GM23338 (cell line): Measurements from ENCODE around the gene RHOF. TPM values are rescaled to one million over a fixed set of nuclear protein-coding genes. Genes with fewer than 3 reads are reported as not detected.

ENCODE experiments used
- ATAC-seq: fragments of 200-7000 bp; cut with Tn5 transposase; 3 replicates; pipeline ENCODE4 v1.9.1; 2020
- DNase-seq: peaks from one replicate; pipeline ENCODE4 v3.0.0-alpha.2; 2015; ENCODE audit warnings: low spot score
- H2AFZ ChIP-seq: fragments of 200-600 bp; sonication (generic); 2 replicates; pipeline ENCODE4 v1.8.0; 2016; ENCODE audit warnings: antibody characterized with exemption, mild to moderate bottlenecking, moderate library complexity
- H3F3A ChIP-seq: fragments of 200-600 bp; sonication (generic); replicated peaks from 2 replicates; pipeline ENCODE4 v1.8.0; 2017; ENCODE audit warnings: antibody characterized with exemption, mixed run types, low read depth
- H3K27ac ChIP-seq: fragments of 200-600 bp; sonication (generic); 2 replicates; pipeline ENCODE4 v1.6.1; 2016; ENCODE audit warnings: low read depth
- H3K27me3 ChIP-seq: fragments of 200-600 bp; sonication (generic); 2 replicates; pipeline ENCODE4 v1.8.0; 2016; ENCODE audit warnings: mild to moderate bottlenecking, mixed run types, moderate library complexity; ENCODE audit not compliant: insufficient read depth
- H3K36me3 ChIP-seq: fragments of 200-600 bp; sonication (generic); 2 replicates; pipeline ENCODE4 v1.8.0; 2016; ENCODE audit warnings: mild to moderate bottlenecking; ENCODE audit not compliant: insufficient read depth
- H3K4me1 ChIP-seq: fragments of 200-600 bp; sonication (generic); 2 replicates; pipeline ENCODE4 v1.8.0; 2016; ENCODE audit warnings: mild to moderate bottlenecking, moderate library complexity; ENCODE audit not compliant: insufficient read depth
- H3K4me2 ChIP-seq: fragments of 200-600 bp; sonication (generic); 2 replicates; pipeline ENCODE4 v1.7.1; 2017; ENCODE audit warnings: mixed run types
- H3K4me3 ChIP-seq: fragments of 200-600 bp; sonication (generic); 2 replicates; pipeline ENCODE4 v1.6.1; 2016; ENCODE audit warnings: mixed run types
- H3K79me2 ChIP-seq: fragments of 200-600 bp; sonication (generic); replicated peaks from 2 replicates; pipeline ENCODE4 v1.8.0; 2017; ENCODE audit warnings: mild to moderate bottlenecking; ENCODE audit not compliant: insufficient read depth
- H3K9me2 ChIP-seq: fragments of 200-600 bp; sonication (generic); 2 replicates; pipeline ENCODE4 v1.8.0; 2017; ENCODE audit not compliant: insufficient read depth
- H4K20me1 ChIP-seq: fragments of 200-600 bp; sonication (generic); replicated peaks from 2 replicates; pipeline ENCODE4 v1.8.0; 2017; ENCODE audit warnings: mild to moderate bottlenecking; ENCODE audit not compliant: insufficient read depth
- H3K27ac Mint-ChIP-seq: 2 replicates; pipeline ENCODE4 v1.8.0; 2020; ENCODE audit warnings: inconsistent platforms, mild to moderate bottlenecking, moderate library complexity, mixed read lengths
- H3K27me3 Mint-ChIP-seq: 3 replicates; pipeline ENCODE4 v1.8.0; 2022; ENCODE audit warnings: low read depth, mild to moderate bottlenecking, moderate library complexity, mixed read lengths, inconsistent platforms; ENCODE audit not compliant: insufficient read depth, poor library complexity
- H3K36me3 Mint-ChIP-seq: 3 replicates; pipeline ENCODE4 v1.8.0; 2021; ENCODE audit warnings: low read depth, mild to moderate bottlenecking, inconsistent platforms, moderate library complexity, mixed read lengths
- H3K4me1 Mint-ChIP-seq: 3 replicates; pipeline ENCODE4 v1.8.0; 2020; ENCODE audit warnings: mild to moderate bottlenecking, inconsistent platforms, mixed read lengths
- H3K4me3 Mint-ChIP-seq: 3 replicates; pipeline ENCODE4 v1.8.0; 2021; ENCODE audit warnings: moderate library complexity, mild to moderate bottlenecking, inconsistent platforms, mixed read lengths
- H3K9me3 Mint-ChIP-seq: 3 replicates; pipeline ENCODE4 v1.8.0; 2020; ENCODE audit warnings: moderate library complexity, mild to moderate bottlenecking, inconsistent platforms, mixed read lengths
- CREB1 ChIP-seq: fragments of 250-450 bp; sonication (Bioruptor Pico); IDR thresholded peaks from 2 replicates; pipeline ENCODE4 v1.5.0; 2020; ENCODE audit warnings: low read depth, mild to moderate bottlenecking, moderate library complexity
- CTCF ChIP-seq, 2 experiments: fragments of 200-600 bp in 1 of 2; sonication (generic) in 1 of 2; conservative IDR thresholded peaks; 2 replicates each; pipeline versions ENCODE4 v1.5.1 to v1.6.1; 2016 to 2017; ENCODE audit warnings: antibody characterized with exemption in 2 of 2, low read depth in 2 of 2, mild to moderate bottlenecking in 2 of 2, moderate library complexity in 1 of 2
- ETS1 ChIP-seq: IDR thresholded peaks from 2 replicates; pipeline ENCODE4 v1.6.1; 2016; ENCODE audit warnings: antibody characterized with exemption
- EZH2 ChIP-seq: fragments of 200-600 bp; sonication (generic); IDR thresholded peaks from one replicate; pipeline ENCODE4 v1.8.0; 2017; ENCODE audit warnings: antibody characterized with exemption, mild to moderate bottlenecking, low read depth; ENCODE audit not compliant: unreplicated experiment
- EZH2phosphoT487 ChIP-seq: fragments of 200-600 bp; sonication (generic); IDR thresholded peaks from one replicate; pipeline ENCODE4 v1.8.1; 2018; ENCODE audit warnings: antibody characterized with exemption; ENCODE audit not compliant: unreplicated experiment
- JUNB ChIP-seq: IDR thresholded peaks from one replicate; pipeline ENCODE4 v1.6.1; 2016; ENCODE audit warnings: antibody characterized with exemption; ENCODE audit not compliant: unreplicated experiment
- NANOG ChIP-seq: IDR thresholded peaks from 2 replicates; pipeline ENCODE4 v1.6.1; 2016; ENCODE audit warnings: antibody characterized with exemption, borderline replicate concordance
- POLR2AphosphoS5 ChIP-seq: IDR thresholded peaks from 2 replicates; pipeline ENCODE4 v1.6.1; 2016; ENCODE audit warnings: antibody characterized with exemption, low read depth
- REST ChIP-seq: IDR thresholded peaks from one replicate; pipeline ENCODE4 v1.6.1; 2018; ENCODE audit warnings: antibody characterized with exemption; ENCODE audit not compliant: unreplicated experiment
- STAT1 ChIP-seq: IDR thresholded peaks from one replicate; pipeline ENCODE4 v1.6.1; 2016; ENCODE audit warnings: antibody characterized with exemption; ENCODE audit not compliant: unreplicated experiment
- ZNF114 ChIP-seq: fragments of 250-450 bp; sonication (Bioruptor Pico); IDR thresholded peaks from 2 replicates; pipeline ENCODE4 v1.5.0; 2020; ENCODE audit warnings: mild to moderate bottlenecking, moderate library complexity
- ZNF331 ChIP-seq: fragments of 250-450 bp; sonication (Bioruptor Pico); IDR thresholded peaks from 2 replicates; pipeline ENCODE4 v1.5.0; 2020; ENCODE audit warnings: low read depth, mild to moderate bottlenecking, moderate library complexity
- ZNF462 ChIP-seq: fragments of 250-450 bp; sonication (Bioruptor Pico); IDR thresholded peaks from 2 replicates; pipeline ENCODE4 v1.5.0; 2020; ENCODE audit warnings: mild to moderate bottlenecking, moderate library complexity
- polyA plus RNA-seq: library from polyadenylated mRNA; unstranded; fragments of >200 nt; fragmentation: Nextera tagmentation; extraction: Ambion mirVana; gene quantifications from 2 replicates; pipeline ENCODE4 v1.2.1, GENCODE V29; 2016
- total RNA-seq: library from RNA; depleted of rRNA; stranded (reverse); fragments of >200 nt; shearing (Covaris generic); gene quantifications from 2 replicates; pipeline ENCODE4 v1.2.3, GENCODE V29; 2014

Gene RHOF
- total and polyA plus RNA-seq, 2 experiments from 2014 or later, result 10.5 to 53.4 TPM

- Histone ChIP-seq H3K27me3 (no peaks in the 10 kb centered on the region), H2AFZ (no peak overlapping the region), H3K36me3 (no peaks in the 10 kb centered on the region; the same call in 1 of the 2 replicates), H3K79me2 (peaks cover 30% of the 10 kb centered on the region; the same call in 1 of the 2 replicates), H3F3A (no peaks in the 10 kb centered on the region; the same call in 1 of the 2 replicates), H3K27ac (no peak overlapping the region), H3K9me2 (no peaks in the 10 kb centered on the region), H3K4me1 (no peaks in the 10 kb centered on the region), H4K20me1 (peaks cover 16% of the 10 kb centered on the region), H3K4me3 (no peak overlapping the region), H3K4me2 (no peak overlapping the region)
- ATAC-seq (no peak), DNase-seq (no peak)
- Mint-ChIP-seq H3K27ac (no peak overlapping the region), H3K27me3 (peaks cover 5% of the 10 kb centered on the region), H3K36me3 (peaks cover 6% of the 10 kb centered on the region; the same call in 1 of the 3 replicates), H3K9me3 (no peaks in the 10 kb centered on the region), H3K4me3 (no peak overlapping the region), H3K4me1 (peaks cover 3% of the 10 kb centered on the region; the same call in 1 of the 3 replicates)
- TF ChIP-seq ZNF331 (CRISPR knock-in tag) (no peak), ZNF114 (CRISPR knock-in tag) (no peak), EZH2phosphoT487 (no peak), NANOG (no peak), POLR2AphosphoS5 (no peak), CTCF (conservative IDR thresholded peaks at IDR 0.05; ENCODE audit: low read depth in 2 of 2) (no peak), ZNF462 (CRISPR knock-in tag) (no peak), EZH2 (no peak), REST (no peak), ETS1 (no peak), STAT1 (no peak), CREB1 (no peak), JUNB (no peak)
Measured at GRCh38 chr12:121731473-121731872, 62.0 kb downstream of the RHOF start.
